ENCODE measurements around the gene MRFAP1L1.
"Not testable (repeated sequence)": the region's sequence is repeated elsewhere in the genome, so short reads cannot be mapped to it uniquely, and the experiment has no call there.

The MRFAP1L1 gene

DNA sequence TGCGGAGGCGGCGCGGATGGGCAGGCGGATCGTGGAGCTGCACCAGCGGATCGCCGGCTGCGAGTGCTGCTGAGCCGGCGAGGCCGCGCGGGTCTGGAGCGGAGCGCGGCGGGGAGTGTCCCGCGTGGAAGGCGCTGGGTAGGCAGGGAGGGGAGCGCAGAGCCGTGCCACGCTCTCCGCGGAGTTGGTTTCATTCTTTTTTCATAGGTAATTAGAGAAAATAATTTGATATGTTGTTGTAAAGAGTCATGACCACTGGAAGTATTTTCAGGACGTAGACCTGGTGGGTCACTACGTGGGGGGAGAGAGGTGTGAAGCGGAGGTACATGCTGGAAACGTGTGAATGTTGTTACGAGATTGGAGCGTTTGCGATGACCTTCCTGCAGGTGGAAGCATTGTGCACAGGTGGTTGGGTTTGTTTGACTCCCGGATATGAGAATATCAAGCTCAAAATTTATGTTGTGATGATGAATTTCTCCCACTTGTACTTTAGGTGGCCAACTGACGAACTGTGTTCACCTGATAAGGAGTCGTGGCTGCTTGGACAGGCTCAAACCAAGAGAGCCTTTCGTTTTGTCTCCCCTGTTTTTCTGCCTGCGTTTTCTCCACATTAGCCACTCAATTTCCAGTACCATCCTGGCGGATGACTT lies 35.0 kb downstream of the MRFAP1L1 start:
- Histone ChIP-seq H3K4me3 (ENCODE audit: low read length) (peak overlapping the region; percentile 68), H3K9me3 (ENCODE audit: control insufficient read depth, insufficient read depth, low read length) (no peaks in the 10 kb centered on the region), H3K36me3 (ENCODE audit: control insufficient read depth, insufficient read depth, low read length) (no peaks in the 10 kb centered on the region), H3K4me1 (ENCODE audit: control insufficient read depth, insufficient read depth, low read length) (0 out of 2 replicates have a peak, but pooled peaks cover 2% of the 10 kb centered on the region), H3K27ac (ENCODE audit: low read length) (no peak overlapping the region), H3K27me3 (ENCODE audit: control insufficient read depth, insufficient read depth, low read length) (no peaks in the 10 kb centered on the region)
- WGBS (ENCODE audit: insufficient coverage, insufficient read length) = no CpG with 5 or more reads among the region's 40 CpGs
- DNase-seq (ENCODE audit: low read depth, low spot score) = no peak

DNA sequence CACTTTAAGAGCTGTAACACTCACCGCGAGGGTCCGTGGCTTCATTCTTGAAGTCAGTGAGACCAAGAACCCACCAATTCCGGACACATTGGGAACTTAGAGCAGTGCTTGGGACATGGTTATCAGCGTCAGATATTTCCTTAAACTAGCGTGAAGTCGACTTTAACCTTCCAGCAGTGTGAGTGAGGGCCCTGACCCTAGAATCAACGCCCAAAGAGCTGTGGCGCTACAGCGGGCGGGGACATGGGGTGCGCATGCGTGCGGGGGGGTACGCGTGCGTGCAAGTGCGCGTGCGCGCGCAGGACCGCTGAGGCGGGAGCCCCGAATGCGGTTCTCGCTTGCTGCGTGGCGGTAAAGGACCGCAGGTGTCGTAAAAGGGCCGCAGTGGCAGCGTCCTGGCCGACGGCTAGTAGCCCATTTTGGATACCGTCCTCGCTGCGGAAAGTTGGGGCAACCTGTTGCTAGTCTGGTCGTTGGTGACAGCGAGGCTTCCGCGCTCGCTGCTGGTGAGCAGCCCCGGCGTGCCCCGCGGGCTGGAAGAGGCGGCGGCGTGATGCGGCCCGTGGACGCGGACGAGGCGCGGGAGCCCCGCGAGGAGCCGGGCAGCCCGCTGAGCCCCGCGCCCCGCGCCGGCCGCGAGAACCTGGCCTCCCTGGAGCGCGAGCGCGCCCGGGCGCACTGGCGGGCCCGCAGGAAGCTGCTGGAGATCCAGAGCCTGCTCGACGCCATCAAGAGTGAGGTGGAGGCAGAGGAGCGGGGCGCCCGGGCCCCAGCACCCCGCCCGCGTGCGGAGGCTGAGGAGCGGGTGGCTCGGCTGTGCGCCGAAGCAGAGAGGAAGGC lies 35.8 kb downstream of the MRFAP1L1 start:
- Histone ChIP-seq H3K4me1 (ENCODE audit: control insufficient read depth, insufficient read depth, low read length) (0 out of 2 replicates have a peak, but pooled peaks cover 2% of the 10 kb centered on the region), H3K27ac (ENCODE audit: low read length) (no peak overlapping the region), H3K4me3 (ENCODE audit: low read length) (peak overlapping the region; percentile 68), H3K9me3 (ENCODE audit: control insufficient read depth, insufficient read depth, low read length) (no peaks in the 10 kb centered on the region), H3K36me3 (ENCODE audit: control insufficient read depth, insufficient read depth, low read length) (no peaks in the 10 kb centered on the region), H3K27me3 (ENCODE audit: control insufficient read depth, insufficient read depth, low read length) (no peaks in the 10 kb centered on the region)
- WGBS (ENCODE audit: insufficient coverage, insufficient read length) = no CpG with 5 or more reads among the region's 89 CpGs
- peak; percentile 84 for DNase-seq (ENCODE audit: low read depth, low spot score)

DNA sequence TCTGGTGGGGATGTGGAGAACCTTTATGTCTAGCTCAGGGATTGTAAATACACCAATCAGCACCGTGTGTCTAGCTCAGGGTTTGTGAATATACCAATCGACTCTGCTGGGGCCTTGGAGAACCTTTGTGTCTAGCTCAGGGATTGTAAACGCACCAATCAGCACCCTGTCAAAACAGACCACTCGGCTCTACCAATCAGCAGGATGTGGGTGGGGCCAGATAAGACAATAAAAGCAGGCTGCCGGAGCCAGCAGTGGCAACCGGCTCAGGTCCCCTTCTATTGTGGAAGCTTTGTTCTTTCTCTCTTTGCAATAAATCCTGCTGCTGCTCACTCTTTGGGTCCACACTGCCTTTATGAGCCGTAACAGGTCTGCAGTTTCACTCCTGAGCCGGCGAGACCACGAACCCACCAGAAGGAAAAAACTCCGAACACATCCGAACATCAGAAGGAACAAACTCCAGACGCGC lies 36.4 kb downstream of the MRFAP1L1 start:
- H3K9me3 ChIP-seq (ENCODE audit: control insufficient read depth, insufficient read depth, low read length); H3K36me3 ChIP-seq (ENCODE audit: control insufficient read depth, insufficient read depth, low read length); H3K4me1 ChIP-seq (ENCODE audit: control insufficient read depth, insufficient read depth, low read length); H3K27me3 ChIP-seq (ENCODE audit: control insufficient read depth, insufficient read depth, low read length); H3K27ac ChIP-seq (ENCODE audit: low read length); DNase-seq (ENCODE audit: low read depth, low spot score): not testable (repeated sequence)
- no CpG with 5 or more reads among the region's 14 CpGs for WGBS (ENCODE audit: insufficient coverage, insufficient read length)
- H3K4me3 ChIP-seq (ENCODE audit: low read length) = peak overlapping the region; percentile 68; the same call in 1 of the 2 replicates

DNA sequence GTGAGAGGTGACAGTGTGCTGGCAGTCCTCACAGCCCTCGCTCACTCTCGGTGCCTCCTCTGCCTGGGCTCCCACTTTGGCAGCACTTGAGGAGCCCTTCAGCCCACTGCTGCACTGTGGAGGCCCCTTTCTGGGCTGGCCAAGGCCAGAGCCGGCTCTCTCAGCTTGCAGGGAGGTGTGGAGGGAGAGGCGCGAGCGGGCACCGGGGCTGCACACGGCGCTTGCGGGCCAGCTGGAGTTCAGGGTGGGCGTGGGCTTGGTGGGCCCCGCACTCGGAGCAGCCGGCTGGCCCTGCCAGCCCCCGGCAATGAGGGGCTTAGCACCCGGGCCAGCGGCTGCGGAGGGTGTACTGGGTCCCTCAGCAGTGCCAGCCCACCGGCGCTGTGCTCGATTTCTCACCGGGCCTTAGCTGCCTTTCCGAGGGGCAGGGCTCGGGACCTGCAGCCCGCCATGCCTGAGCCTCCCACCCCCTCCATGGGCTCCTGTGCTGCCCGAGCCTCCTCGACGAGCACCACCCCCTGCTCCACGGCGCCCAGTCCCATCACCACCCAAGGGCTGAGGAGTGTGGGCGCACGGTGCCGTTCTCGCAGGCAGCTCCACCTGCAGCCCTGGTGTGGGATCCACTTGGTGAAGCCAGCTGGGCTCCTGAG lies 37.0 kb downstream of the MRFAP1L1 start:
- DNase-seq (ENCODE audit: low read depth, low spot score); H3K4me1 ChIP-seq (ENCODE audit: control insufficient read depth, insufficient read depth, low read length); H3K36me3 ChIP-seq (ENCODE audit: control insufficient read depth, insufficient read depth, low read length); H3K4me3 ChIP-seq (ENCODE audit: low read length); H3K27ac ChIP-seq (ENCODE audit: low read length); H3K27me3 ChIP-seq (ENCODE audit: control insufficient read depth, insufficient read depth, low read length); H3K9me3 ChIP-seq (ENCODE audit: control insufficient read depth, insufficient read depth, low read length): not testable (repeated sequence)
- WGBS (ENCODE audit: insufficient coverage, insufficient read length) = no CpG with 5 or more reads among the region's 34 CpGs

DNA sequence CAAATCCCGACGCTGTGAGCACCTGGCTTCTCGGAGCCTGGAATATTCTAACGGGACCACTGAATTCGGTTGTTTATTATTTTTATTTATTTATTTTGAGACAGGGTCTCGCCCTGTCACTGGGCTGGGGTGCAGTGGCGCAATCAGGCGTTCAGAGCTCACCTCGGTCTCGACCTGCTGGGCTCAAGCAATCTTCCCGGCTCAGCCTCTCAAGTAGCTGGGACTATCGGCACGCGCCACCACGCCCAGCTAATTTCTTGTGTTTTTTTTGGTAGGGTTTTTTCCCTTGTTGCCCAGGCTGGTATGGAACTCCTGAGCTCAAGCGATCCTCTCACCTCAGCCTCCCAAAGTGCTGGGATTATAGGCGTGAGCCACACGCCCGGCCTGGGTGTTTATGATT lies 37.5 kb downstream of the MRFAP1L1 start:
- Histone ChIP-seq H3K27me3 (ENCODE audit: control insufficient read depth, insufficient read depth, low read length) (no peaks in the 10 kb centered on the region), H3K9me3 (ENCODE audit: control insufficient read depth, insufficient read depth, low read length) (no peaks in the 10 kb centered on the region), H3K4me1 (ENCODE audit: control insufficient read depth, insufficient read depth, low read length) (0 out of 2 replicates have a peak, but pooled peaks cover 2% of the 10 kb centered on the region), H3K27ac (ENCODE audit: low read length) (no peak overlapping the region), H3K36me3 (ENCODE audit: control insufficient read depth, insufficient read depth, low read length) (no peaks in the 10 kb centered on the region), H3K4me3 (ENCODE audit: low read length) (no peak overlapping the region)
- DNase-seq (ENCODE audit: low read depth, low spot score) = no peak
- no CpG with 5 or more reads among the region's 19 CpGs for WGBS (ENCODE audit: insufficient coverage, insufficient read length)

DNA sequence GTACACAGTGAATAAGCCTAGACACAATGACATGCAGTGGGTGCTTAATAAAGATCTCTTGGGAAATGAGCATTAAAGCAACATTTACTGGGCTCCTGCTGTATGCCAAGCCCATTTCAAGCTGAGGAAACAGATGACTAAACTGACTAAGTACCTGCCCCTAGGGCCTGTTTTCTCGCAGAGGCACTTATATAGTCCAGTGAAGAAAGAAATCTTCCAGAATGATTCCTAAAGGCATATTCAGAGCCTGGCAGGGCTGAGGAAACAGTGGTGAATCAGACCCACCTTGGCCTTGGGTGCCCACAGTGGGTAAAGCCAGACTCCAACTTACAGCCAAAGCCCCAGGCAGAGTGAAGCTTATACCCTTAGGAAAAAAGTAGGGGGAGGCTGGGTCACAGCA lies 38.0 kb downstream of the MRFAP1L1 start:
- DNase-seq (ENCODE audit: low read depth, low spot score) = no peak
- WGBS (ENCODE audit: insufficient coverage, insufficient read length) = no CpG with 5 or more reads among the region's 1 CpG
- no peak overlapping the region for H3K4me3 ChIP-seq (ENCODE audit: low read length)
- no peaks in the 10 kb centered on the region for H3K36me3 ChIP-seq (ENCODE audit: control insufficient read depth, insufficient read depth, low read length)
- no peak overlapping the region for H3K27ac ChIP-seq (ENCODE audit: low read length)
- H3K9me3 ChIP-seq (ENCODE audit: control insufficient read depth, insufficient read depth, low read length) = no peaks in the 10 kb centered on the region
- H3K27me3 ChIP-seq (ENCODE audit: control insufficient read depth, insufficient read depth, low read length) = no peaks in the 10 kb centered on the region
- 0 out of 2 replicates have a peak, but pooled peaks cover 2% of the 10 kb centered on the region for H3K4me1 ChIP-seq (ENCODE audit: control insufficient read depth, insufficient read depth, low read length)

DNA sequence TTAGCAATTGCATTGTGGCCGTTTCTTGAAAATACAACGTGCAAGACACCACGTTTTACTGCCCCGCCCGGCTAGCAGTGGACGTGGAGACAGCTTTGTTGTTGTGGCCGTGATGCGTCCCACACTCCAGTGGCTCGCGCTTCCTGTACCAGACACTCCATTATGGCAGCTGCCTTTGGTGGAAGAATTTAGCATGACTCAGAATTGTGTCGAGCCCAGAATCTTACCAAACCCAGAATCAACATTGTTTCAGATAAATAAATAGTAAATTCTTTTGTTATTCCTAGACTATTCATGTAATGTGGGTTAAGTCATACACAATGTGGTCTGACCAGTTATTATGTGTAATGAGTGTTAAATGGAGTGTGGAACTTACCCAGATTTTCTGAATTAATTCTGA lies 41.3 kb downstream of the MRFAP1L1 start:
- Histone ChIP-seq H3K27ac (ENCODE audit: low read length) (no peak overlapping the region), H3K27me3 (ENCODE audit: control insufficient read depth, insufficient read depth, low read length) (peaks cover 3% of the 10 kb centered on the region; the same call in 1 of the 2 replicates), H3K4me1 (ENCODE audit: control insufficient read depth, insufficient read depth, low read length) (no peaks in the 10 kb centered on the region), H3K9me3 (ENCODE audit: control insufficient read depth, insufficient read depth, low read length) (no peaks in the 10 kb centered on the region), H3K36me3 (ENCODE audit: control insufficient read depth, insufficient read depth, low read length) (no peaks in the 10 kb centered on the region), H3K4me3 (ENCODE audit: low read length) (no peak overlapping the region)
- no CpG with 5 or more reads among the region's 11 CpGs for WGBS (ENCODE audit: insufficient coverage, insufficient read length)
- DNase-seq (ENCODE audit: low read depth, low spot score) = no peak

DNA sequence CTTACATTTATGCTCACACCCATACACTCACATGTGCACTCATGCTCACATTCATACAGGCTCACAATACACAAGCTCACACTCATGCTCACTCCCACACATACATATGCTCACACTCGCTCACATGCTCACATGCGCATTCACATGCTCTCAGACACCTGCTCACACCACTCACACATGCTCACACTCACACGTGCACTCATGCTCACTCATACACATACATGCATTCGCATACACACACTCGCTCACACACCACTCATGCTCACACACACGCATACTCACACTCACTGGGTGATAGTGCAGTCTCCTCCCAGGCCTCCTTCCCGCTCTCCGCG lies 44.4 kb downstream of the MRFAP1L1 start:
- no peaks in the 10 kb centered on the region for H3K9me3 ChIP-seq (ENCODE audit: control insufficient read depth, insufficient read depth, low read length)
- H3K27me3 ChIP-seq (ENCODE audit: control insufficient read depth, insufficient read depth, low read length) = peaks cover 17% of the 10 kb centered on the region; the same call in 1 of the 2 replicates
- H3K36me3 ChIP-seq (ENCODE audit: control insufficient read depth, insufficient read depth, low read length) = no peaks in the 10 kb centered on the region
- no peak for DNase-seq (ENCODE audit: low read depth, low spot score)
- no peak overlapping the region for H3K4me3 ChIP-seq (ENCODE audit: low read length)
- no peak overlapping the region for H3K27ac ChIP-seq (ENCODE audit: low read length)
- 100% methylated on average over 2 of the region's 9 CpGs for WGBS (ENCODE audit: insufficient coverage, insufficient read length)
- H3K4me1 ChIP-seq (ENCODE audit: control insufficient read depth, insufficient read depth, low read length) = no peaks in the 10 kb centered on the region

DNA sequence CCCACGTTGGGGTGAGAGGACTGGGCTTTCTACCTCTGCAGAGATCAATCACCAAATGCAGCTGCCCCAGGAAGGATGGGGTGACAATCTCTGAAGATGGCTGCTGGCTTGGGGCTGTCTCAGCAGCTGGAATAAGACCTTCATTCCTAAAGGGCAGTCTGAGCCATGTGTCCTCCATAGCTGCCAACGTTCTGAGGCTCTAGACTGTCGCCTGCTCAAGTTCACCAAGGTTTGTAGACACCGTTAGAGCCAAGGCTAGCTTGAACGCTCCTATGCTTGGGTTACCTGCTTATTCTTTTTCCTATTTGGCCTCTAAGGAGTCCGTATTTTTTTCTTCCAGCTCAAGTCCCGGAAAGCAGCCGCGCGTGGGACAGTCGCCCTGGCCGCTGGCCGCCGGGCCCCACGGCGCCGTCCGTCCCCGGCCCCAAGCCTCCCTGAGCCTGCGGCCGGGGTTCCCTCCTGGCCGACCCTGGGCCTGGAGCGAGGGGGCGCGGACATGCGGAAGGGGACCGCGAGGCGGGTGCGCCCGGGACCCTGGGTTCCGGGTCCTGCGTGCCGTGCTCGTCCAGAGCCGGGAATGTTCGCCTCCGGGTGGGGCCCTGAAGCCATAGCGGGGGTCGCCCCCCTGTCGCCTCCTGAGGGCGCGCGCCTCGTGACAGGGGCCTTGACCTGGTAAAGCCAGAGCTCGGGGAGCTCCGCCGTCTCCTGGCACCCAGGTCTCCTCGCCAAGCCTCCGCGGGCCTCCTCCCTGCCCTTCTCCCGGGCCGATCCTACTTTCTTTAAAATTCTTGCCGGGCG lies 45.9 kb downstream of the MRFAP1L1 start:
- Histone ChIP-seq H3K4me1 (ENCODE audit: control insufficient read depth, insufficient read depth, low read length) (no peaks in the 10 kb centered on the region), H3K27me3 (ENCODE audit: control insufficient read depth, insufficient read depth, low read length) (peaks cover 23% of the 10 kb centered on the region; the same call in 1 of the 2 replicates), H3K4me3 (ENCODE audit: low read length) (peak overlapping the region; percentile 23; the same call in 1 of the 2 replicates), H3K9me3 (ENCODE audit: control insufficient read depth, insufficient read depth, low read length) (no peaks in the 10 kb centered on the region), H3K36me3 (ENCODE audit: control insufficient read depth, insufficient read depth, low read length) (no peaks in the 10 kb centered on the region), H3K27ac (ENCODE audit: low read length) (no peak overlapping the region)
- DNase-seq (ENCODE audit: low read depth, low spot score) = no peak
- no CpG with 5 or more reads among the region's 55 CpGs for WGBS (ENCODE audit: insufficient coverage, insufficient read length)

DNA sequence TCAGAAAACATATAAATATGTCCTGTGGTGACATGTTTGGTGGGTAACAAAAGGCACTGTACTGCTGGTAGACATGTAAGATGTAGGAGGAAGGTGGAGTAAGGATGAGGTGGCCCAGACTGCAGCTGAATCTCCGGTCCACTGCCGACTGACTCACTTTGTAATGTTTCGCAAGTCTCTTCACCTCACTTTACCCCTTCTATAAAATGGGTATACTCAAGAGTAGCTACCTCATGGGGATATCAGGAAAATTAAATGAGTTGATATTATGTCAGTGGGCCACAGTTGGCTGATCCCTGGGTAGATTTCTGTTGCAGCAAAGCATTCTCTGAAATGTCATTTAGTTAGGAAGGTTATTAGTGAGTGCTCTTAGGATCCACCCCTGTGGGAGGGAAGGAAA lies 47.1 kb downstream of the MRFAP1L1 start:
- Histone ChIP-seq H3K27me3 (ENCODE audit: control insufficient read depth, insufficient read depth, low read length) (peaks cover 25% of the 10 kb centered on the region; the same call in 1 of the 2 replicates), H3K4me1 (ENCODE audit: control insufficient read depth, insufficient read depth, low read length) (no peaks in the 10 kb centered on the region), H3K36me3 (ENCODE audit: control insufficient read depth, insufficient read depth, low read length) (no peaks in the 10 kb centered on the region; the same call in 1 of the 2 replicates), H3K4me3 (ENCODE audit: low read length) (no peak overlapping the region), H3K27ac (ENCODE audit: low read length) (no peak overlapping the region), H3K9me3 (ENCODE audit: control insufficient read depth, insufficient read depth, low read length) (no peaks in the 10 kb centered on the region)
- WGBS (ENCODE audit: insufficient coverage, insufficient read length) = no CpG with 5 or more reads among the region's 3 CpGs
- no peak for DNase-seq (ENCODE audit: low read depth, low spot score)
